ENCODE results near the gene GPC6. TPM values are rescaled to one million over a fixed set of nuclear protein-coding genes. Genes with fewer than 3 reads are reported as not detected.

Gene GPC6
- total and polyA plus RNA-seq, 12 donors: 0.15 to 5.4 (median 2.5) TPM

- no peaks in the 10 kb centered on the region for H3K4me1 ChIP-seq
- intact Hi-C loops (cut with DNase I): no loop called here
- no peak for DNase-seq
Measured at GRCh38 chr13:94218951-94219350, 992.3 kb downstream of the GPC6 start.

GRCh38 chr13:94224670-94225069 is 998.1 kb downstream of the GPC6 start:
- intact Hi-C loops (cut with DNase I): no loop called here
- 86 to 94% methylated on average over 3 of the region's 3 CpGs for WGBS, 2 donors
- ATAC-seq: no peak

More at GRCh38 chr13:94218951-94219350, 992.3 kb downstream of the GPC6 start:
- Histone ChIP-seq H3K27me3 (no peaks in the 10 kb centered on the region), H3K4me3 (no peak overlapping the region), H3K27ac (no peak overlapping the region), H3K36me3 (no peaks in the 10 kb centered on the region), H3K9me3 (no peaks in the 10 kb centered on the region)
- WGBS, 2 donors: 80 to 84% methylated on average over 3 of the region's 3 CpGs
- no peak for TF ChIP-seq CTCF (IDR thresholded peaks at IDR 0.05)
- ATAC-seq: no peak

GRCh38 chr13:94227255-94227879 is 1000.8 kb downstream of the GPC6 start:
- WGBS, 2 donors: 95 to 96% methylated on average over 6 of the region's 6 CpGs
- H3K9me3 ChIP-seq: no peaks in the 10 kb centered on the region
- ATAC-seq (no peak), DNase-seq (no peak)
- H3K27me3 ChIP-seq: no peaks in the 10 kb centered on the region
- no peak overlapping the region for H3K4me3 ChIP-seq
- peaks cover 0 to 8% (median 0%) of the 10 kb centered on the region in 9 donors for H3K4me1 ChIP-seq
- intact Hi-C loops (cut with DNase I): no loop called here
- no peak overlapping the region for H3K27ac ChIP-seq
- H3K36me3 ChIP-seq: no peaks in the 10 kb centered on the region
- TF ChIP-seq CTCF (IDR thresholded peaks at IDR 0.05): no peak

More at GRCh38 chr13:94224670-94225069, 998.1 kb downstream of the GPC6 start:
- peaks cover 0 to 8% (median 0%) of the 10 kb centered on the region in 9 donors for H3K4me1 ChIP-seq
- H3K9me3 ChIP-seq: no peaks in the 10 kb centered on the region
- no peak for TF ChIP-seq CTCF (IDR thresholded peaks at IDR 0.05)
- no peak for DNase-seq
- no peaks in the 10 kb centered on the region for H3K36me3 ChIP-seq
- no peaks in the 10 kb centered on the region for H3K27me3 ChIP-seq
- H3K4me3 ChIP-seq: no peak overlapping the region
- no peak overlapping the region for H3K27ac ChIP-seq

GRCh38 chr13:94228763-94229162 is 1002.2 kb downstream of the GPC6 start:
- peak overlapping the region in 2 of 10 donors; percentile 7 to 48 for H3K27ac ChIP-seq
- WGBS, 2 donors: 54 to 67% methylated on average over 1 of the region's 1 CpG
- ATAC-seq (peak in 6 of 8 donors; percentile 44 to 89 (median 84)), DNase-seq (no peak)
- H3K36me3 ChIP-seq: no peaks in the 10 kb centered on the region
- intact Hi-C loops (cut with DNase I): no loop called here
- H3K27me3 ChIP-seq: no peaks in the 10 kb centered on the region
- peaks cover 0 to 8% (median 0%) of the 10 kb centered on the region in 9 donors for H3K4me1 ChIP-seq
- no peak for TF ChIP-seq CTCF (IDR thresholded peaks at IDR 0.05)
- no peaks in the 10 kb centered on the region for H3K9me3 ChIP-seq
- H3K4me3 ChIP-seq: no peak overlapping the region

All from heart right ventricle (tissue), 16 donors.